Measurements from ENCODE around the gene HOXA3. TPM values are rescaled to one million over a fixed set of nuclear protein-coding genes. Genes with fewer than 3 reads are reported as not detected.

HOXA3 gene
- total RNA-seq, 4 donors from 2014 or later = 1.8 to 11.0 (median 4.3) TPM

- ATAC-seq (ENCODE audit: low FRiP score) = no peak
- DNase-seq (ENCODE audit: low spot score) = peak; percentile 33
- peak in 2 of 3 donors; percentile 13 to 50 for TF ChIP-seq CTCF (IDR thresholded peaks at IDR 0.05)
These were observed 27.4 kb upstream of the HOXA3 start for GRCh38 chr7:27179503-27180430.

GRCh38 chr7:27179030-27179429, 26.6 kb upstream of the HOXA3 start:
- TF ChIP-seq CTCF (IDR thresholded peaks at IDR 0.05) = no peak
- ATAC-seq (ENCODE audit: low FRiP score) = no peak
- peak; percentile 16 for DNase-seq (ENCODE audit: low spot score)

GRCh38 chr7:27178366-27178765, 26.0 kb upstream of the HOXA3 start:
- no peak for ATAC-seq (ENCODE audit: low FRiP score)
- DNase-seq (ENCODE audit: low spot score) = no peak
- TF ChIP-seq CTCF (IDR thresholded peaks at IDR 0.05) = no peak

- DNase-seq (ENCODE audit: low spot score) (no peak), ATAC-seq (ENCODE audit: low FRiP score) (no peak)
- TF ChIP-seq CTCF (IDR thresholded peaks at IDR 0.05) = no peak
These were observed 25.5 kb upstream of the HOXA3 start for GRCh38 chr7:27177795-27178320.

- peak; percentile 18 for DNase-seq (ENCODE audit: low spot score)
- ATAC-seq (ENCODE audit: low FRiP score) = no peak
- TF ChIP-seq CTCF (IDR thresholded peaks at IDR 0.05) = no peak
These were observed 24.8 kb upstream of the HOXA3 start for GRCh38 chr7:27176962-27177794.

GRCh38 chr7:27176524-27176845, 24.1 kb upstream of the HOXA3 start:
- DNase-seq (ENCODE audit: low spot score) (peak; percentile 17), ATAC-seq (ENCODE audit: low FRiP score) (no peak)
- TF ChIP-seq CTCF (IDR thresholded peaks at IDR 0.05) = no peak

Data from omental fat pad (tissue), 4 donors.